Measurements from ENCODE around the gene PTK7.

DNA sequence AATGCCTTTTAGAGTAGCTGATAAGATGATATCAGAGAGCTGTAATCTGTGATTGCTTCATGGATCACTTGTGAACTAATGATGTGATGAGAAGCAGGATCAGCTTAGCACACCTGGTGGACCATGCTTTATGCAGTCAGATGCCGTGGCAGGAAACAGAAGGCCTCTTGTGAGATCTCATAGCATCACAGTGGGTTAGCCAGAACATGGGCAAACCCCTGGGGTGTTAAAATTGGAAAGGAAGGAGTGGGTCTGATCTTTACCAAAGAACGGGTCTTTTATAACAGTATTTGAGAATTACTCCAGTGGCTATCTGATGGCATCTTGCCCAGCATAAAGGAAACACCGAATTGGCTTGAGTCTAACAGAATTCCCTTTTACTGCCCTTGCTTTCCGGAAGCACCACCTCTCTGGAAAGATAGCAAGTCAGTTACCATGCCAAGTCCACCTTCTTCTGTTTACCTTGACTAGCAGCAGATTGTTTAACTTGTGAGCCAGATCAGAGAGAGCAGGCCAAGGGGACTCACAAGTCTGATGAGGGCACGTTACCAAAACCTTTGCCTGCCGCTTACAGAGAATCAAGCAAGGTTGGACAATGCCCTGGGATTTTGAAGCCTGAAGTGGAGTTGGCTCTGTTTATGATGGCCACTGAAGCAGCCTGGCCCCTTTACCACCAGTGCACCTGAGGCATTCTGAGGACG, 74.1 kb downstream of the PTK7 start:
- no peak for TF ChIP-seq OSR1 (CRISPR knock-in tag; IDR thresholded peaks at IDR 0.05)
- TF ChIP-seq ZFP30 (CRISPR knock-in tag; IDR thresholded peaks at IDR 0.05): no peak
- no peak for TF ChIP-seq PATZ1 (CRISPR knock-in tag; IDR thresholded peaks at IDR 0.05; ENCODE audit: borderline replicate concordance)
- no peak for TF ChIP-seq BACH2 (CRISPR knock-in tag; IDR thresholded peaks at IDR 0.05; ENCODE audit: borderline replicate concordance)
- TF ChIP-seq RARB (CRISPR knock-in tag; IDR thresholded peaks at IDR 0.05): no peak

Measured in SK-N-SH treated with all-trans-retinoic acid at 6 μM for 48 hours (cell line).